Prostate gland (tissue), 2 donors: ENCODE data around the gene TEX52.

Experiments
- POLR2A ChIP-seq: fragments of 450-650 bp; IDR thresholded peaks from one replicate; pipeline ENCODE4 v1.6.1; 2016; ENCODE audit warnings: antibody characterized with exemption, mild to moderate bottlenecking
- POLR2AphosphoS5 ChIP-seq: sonication (generic); formaldehyde crosslinking; IDR thresholded peaks from one replicate; pipeline ENCODE4 v1.6.1; 2017; ENCODE audit warnings: antibody characterized with exemption
- TF ChIP-seq, protein P1 (sequence below), 4 experiments: fragments of 200-600 bp in 2 of 4; fragments of 450-650 bp in 2 of 4; sonication (generic) in 2 of 4; IDR thresholded peaks; 1 replicate in 3 of 4; 2 replicates in 1 of 4; pipeline ENCODE4 v1.5.1; 2016 to 2019; ENCODE audit warnings: antibody characterized with exemption in 4 of 4, mild to moderate bottlenecking in 2 of 4, moderate library complexity in 2 of 4

DNA sequence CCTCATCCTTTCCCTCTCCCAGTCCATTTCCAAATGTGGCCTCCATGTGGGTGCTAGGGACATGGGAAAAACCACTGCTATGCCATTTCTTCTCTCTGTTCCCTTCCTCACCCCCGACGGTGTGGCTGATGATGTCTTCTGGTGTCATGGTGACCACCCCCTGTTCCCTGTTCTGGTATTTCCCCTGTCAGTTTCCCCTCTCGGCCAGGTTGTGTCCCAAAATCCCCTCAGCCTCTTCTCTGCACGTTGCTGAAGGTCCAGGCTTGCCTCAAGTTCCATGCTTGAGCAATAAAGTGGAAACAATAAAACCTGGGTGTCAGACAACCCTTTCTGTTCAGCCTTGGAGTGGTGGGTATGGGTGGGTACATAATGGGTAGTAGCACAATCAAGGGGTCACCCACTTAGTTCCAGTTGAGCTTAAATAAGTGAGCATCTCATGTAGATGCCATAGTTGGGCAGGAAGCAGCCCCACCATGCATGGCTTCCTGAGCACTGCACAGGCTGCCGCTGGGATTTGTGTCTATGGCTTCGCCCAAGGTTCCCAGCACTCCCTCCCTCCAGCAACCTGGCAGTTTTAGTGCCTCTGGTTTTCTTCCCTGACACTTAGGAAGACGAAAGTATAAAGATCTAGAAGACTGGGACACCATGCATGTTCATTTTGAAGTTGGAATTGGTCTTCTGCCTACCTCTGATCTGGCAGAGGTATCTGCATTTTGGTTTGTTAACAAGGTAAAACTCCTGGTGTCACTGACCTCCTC is 53.0 kb downstream of the TEX52 start:
- TF ChIP-seq, protein P1, sequence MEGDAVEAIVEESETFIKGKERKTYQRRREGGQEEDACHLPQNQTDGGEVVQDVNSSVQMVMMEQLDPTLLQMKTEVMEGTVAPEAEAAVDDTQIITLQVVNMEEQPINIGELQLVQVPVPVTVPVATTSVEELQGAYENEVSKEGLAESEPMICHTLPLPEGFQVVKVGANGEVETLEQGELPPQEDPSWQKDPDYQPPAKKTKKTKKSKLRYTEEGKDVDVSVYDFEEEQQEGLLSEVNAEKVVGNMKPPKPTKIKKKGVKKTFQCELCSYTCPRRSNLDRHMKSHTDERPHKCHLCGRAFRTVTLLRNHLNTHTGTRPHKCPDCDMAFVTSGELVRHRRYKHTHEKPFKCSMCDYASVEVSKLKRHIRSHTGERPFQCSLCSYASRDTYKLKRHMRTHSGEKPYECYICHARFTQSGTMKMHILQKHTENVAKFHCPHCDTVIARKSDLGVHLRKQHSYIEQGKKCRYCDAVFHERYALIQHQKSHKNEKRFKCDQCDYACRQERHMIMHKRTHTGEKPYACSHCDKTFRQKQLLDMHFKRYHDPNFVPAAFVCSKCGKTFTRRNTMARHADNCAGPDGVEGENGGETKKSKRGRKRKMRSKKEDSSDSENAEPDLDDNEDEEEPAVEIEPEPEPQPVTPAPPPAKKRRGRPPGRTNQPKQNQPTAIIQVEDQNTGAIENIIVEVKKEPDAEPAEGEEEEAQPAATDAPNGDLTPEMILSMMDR (IDR thresholded peaks at IDR 0.05) = no peak
- TF ChIP-seq POLR2A (no peak), POLR2AphosphoS5 (no peak)
